Stimulated activated CD4-positive, alpha-beta T cell treated with anti-CD3 and anti-CD28 coated beads, TNF-alpha, amount 100 ng/mL, for 24 hours (primary cell): ENCODE results near the gene AFP.

Experiments
- DNase-seq, 3 experiments: peaks; one replicate each; pipeline ENCODE4 v3.0.0-alpha.2; 2020; ENCODE audit warnings: low read depth in 3 of 3

AFP gene

DNA sequence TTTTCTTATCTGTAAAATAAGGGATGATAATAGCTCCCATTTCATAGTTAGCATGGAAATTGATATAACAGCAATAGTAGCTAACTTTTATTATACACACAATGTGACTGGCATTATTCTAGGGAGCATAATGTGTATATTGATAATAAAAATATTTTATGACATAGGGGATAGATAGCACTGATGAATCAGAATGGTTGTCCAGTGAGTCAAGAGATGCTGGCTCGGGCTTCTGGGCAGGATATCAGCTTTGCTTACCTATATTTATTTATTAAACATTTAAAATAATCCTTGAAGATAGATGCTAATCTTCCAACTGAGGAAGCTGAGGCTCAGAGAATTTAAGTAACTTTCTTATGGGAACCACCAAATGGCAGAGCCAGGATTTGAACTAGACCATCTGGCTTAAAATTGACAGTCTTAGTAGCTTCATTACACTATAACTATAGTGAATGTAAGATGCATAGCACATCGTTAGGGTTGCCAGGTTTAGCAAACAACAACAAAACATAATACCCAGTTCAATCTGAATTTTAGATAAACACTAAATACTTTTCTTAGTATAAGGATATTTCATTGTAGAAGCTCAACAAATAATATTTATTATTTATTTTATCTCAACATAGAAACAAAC, 2.7 kb downstream of the AFP start:
- DNase-seq = no peak

DNA sequence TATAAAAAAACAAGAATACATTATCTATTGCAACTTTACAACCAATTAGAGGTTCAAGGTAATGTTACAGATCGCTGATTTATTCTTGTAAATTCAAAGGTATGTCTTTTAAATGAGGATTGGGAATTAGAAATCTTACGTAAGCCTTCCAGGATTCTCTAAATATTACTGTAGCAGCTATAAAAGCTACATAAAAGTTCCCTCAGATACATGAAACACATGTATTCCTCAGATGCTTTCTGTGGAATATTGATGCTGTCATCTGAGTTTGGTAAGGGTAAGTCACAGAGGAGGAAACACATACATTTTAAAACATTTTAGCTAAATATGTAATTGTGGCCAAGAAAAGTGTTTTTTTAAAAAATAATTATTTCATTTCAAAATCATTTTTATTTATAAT, 3.4 kb downstream of the AFP start:
- DNase-seq = no peak

DNA sequence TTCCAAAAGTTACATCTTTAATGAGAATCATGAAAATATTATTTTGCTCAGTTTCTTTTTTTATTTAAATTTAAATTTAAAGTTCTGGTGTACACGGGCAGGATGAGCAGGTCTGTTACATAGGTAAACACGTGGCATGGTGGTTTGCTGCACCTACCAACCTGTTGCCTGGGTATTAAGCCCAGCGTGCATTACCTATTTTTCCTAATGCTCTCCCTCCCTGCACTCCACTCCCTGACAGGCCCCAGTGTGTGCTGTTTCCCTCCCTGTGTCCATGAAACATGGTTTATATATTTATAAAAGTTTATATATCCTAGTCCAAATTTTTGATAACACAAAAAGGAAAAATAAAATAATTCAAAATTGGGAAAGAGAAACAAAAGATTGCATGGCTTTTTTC, 4.0 kb downstream of the AFP start:
- no peak for DNase-seq

DNA sequence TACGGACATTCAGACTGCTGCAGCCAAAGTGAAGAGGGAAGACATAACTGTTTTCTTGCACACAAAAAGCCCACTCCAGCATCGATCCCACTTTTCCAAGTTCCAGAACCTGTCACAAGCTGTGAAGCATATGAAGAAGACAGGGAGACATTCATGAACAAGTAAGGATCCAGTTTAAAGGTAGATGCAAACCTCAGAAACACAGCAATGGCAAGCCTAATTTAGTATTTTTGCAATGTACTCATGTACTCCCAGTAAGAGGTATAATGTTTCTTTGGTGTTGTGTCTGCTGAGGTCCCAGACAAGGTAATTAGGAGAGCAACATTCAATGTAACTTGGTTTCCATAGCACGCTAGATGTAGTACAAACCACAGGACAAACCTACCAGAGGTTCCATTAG, 4.6 kb downstream of the AFP start:
- DNase-seq = no peak

DNA sequence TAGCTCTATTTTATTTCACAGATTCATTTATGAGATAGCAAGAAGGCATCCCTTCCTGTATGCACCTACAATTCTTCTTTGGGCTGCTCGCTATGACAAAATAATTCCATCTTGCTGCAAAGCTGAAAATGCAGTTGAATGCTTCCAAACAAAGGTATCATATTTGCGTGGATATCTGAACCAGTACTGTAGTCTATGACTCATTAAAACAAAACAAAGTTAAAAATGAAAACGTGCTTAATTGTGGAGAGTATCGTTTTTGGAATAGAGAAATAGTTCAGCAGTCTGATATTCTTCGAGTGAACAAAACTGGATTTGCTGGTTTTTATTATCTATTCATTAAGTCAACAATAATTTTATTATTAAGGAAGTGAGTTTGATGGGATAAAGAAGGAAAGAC, 6.3 kb downstream of the AFP start:
- no peak for DNase-seq

DNA sequence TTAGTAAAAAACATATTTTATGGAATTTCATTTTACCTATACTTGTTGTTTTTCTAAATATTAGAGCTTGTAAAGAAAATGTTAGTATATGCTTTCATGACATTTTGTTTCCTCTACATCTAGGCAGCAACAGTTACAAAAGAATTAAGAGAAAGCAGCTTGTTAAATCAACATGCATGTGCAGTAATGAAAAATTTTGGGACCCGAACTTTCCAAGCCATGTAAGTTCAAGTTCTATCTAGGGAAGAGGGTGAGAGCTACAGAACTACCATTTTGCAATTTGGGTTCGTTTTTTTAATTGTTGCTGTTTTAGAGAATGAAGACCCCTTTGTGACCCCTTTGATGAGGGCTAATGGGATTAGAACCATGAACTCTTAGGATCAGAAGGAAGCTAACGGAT, 7.2 kb downstream of the AFP start:
- DNase-seq = no peak

DNA sequence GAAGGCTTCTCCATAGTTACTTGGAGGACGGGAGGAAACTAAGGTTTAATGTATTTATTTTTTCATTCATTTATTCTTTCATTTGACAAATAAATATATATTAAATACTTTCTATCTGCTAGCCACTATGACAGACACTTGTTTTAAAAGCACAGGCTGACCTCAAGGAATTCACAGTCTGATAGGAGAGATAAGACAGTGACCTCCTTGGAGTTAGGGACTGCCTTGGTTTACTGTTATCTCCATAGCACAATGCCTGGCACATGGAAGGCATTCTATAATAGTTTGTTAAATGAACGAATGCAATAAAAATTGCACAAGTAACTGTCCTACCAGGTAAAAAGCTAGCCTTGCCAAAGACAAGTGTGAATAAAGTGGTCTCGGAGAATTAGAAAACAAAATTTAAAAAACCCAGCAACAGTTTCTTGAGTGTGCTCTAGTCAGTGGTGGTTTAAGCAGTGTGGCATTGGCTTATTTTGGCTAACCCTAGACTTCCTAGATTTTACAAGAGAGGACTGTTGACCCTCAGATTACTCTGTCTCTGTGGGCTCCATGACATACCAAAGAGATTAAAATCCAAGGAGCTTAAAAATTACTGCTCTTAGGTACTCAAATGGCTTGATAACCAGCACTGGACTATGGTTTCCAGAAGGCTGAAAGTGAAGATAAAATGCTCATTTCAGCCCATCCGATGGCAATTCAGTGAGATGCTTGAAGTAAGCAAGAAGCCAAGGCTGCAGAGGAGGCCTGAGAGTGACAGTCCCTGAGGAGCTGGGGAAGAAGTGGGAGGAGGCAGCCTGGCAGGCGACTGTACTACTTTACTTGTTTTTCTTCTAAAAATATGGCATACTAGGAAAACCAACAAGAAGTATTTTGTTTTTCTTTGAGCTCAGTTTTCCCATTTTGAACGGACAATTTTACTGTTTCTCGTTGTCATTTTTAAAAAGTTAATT, 9.6 kb downstream of the AFP start:
- DNase-seq = no peak

DNA sequence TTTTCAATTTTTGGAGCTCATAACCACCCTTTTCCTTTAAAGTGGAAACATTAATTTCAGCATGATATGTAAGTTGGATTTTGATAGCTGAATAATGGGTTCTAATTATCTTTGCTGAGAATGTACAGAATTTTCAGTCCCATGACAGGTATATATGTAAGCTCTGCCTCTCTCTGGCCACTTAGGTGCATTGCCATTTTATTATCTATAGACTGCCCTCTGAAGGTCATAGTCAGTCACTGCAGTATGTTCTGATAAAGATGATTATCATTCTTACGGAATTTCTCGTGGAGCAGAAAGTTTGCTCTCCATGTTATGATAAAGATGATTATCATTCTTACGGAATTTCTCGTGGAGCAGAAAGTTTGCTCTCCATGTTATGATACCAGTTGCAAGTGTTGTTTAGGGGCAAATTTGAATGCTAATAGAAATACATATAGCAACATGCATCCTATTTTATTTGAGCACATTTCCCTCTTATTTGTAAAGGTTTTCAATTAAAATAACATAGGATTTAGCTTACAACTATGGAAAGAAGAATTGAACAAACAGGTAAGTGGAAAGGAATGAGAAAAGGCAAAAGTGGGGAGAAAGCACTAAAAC, 10.4 kb downstream of the AFP start:
- DNase-seq = no peak

DNA sequence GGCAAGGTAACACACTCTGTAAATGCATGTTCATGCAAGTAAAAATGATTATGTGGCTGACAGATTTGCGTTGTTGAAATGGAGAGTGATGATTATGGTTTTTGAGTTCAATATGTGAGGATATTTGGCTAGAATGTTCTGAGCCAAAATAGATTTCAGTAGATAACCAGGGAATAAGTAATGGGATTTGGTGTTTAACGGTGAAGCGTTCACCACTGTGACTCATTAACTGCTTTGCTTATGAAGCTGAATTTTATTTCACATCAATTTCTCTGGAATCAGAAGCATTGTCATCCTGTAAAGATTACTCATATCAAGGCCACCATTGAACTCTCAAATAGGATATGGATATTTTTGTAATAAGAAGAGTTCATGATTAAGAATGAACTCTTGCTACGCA, 11.7 kb downstream of the AFP start:
- DNase-seq = no peak

DNA sequence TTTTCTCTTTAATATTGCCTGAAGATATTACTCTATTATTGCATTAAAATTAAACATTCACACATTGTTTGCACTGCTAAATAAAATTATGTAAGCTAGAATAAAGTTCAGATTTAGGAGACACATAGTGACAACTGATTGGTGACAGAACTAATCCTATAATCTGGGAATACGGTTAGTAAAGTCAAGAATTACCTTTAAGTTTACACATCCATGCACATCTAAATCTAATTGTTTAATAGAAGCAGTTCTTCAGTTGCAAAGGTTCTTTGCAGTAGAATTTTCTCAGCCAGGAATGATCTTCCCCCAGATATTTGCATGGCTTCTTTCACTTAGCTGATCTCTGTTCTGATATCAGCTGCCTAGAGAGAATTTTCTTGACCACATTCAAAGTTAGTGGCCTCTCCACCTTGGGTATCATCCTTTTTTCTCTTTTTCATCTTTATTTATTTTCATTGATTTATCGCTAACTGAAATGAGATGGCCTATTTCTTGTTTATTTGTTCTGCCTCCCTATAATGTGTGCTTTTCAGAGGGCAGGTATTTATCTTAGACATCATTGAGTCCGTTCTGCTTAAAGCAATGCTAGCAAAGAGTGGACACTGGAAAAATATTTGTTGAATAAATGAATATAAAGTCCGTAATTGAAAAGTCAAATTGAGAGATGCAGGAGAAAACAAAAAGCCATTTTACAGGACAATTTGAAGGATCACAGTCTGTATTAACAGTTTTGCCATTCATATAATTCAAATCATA, 12.6 kb downstream of the AFP start:
- DNase-seq = no peak

DNA sequence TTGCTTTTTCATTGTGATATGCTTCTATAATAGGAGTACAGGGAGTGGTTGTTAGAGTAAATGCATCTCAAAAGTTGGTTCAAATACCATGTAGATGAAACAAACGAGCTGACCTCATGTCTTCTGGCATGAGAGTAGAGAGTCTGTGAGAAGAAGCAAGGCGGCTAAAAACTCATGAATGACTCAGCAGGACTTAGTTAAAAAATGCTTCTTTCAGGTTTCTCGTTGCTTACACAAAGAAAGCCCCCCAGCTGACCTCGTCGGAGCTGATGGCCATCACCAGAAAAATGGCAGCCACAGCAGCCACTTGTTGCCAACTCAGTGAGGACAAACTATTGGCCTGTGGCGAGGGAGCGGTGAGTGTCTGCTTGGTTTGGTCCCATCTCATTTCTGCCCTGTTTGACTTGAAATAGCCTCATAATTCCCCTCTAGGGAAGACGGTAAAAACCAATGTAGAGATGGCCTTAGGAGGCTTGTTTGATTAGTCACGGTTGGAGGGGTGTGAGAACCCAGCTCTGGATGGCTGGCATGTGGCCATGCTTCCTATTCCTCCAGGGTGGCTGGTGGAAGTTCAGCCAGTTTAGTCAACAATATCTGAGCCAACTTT, 14.5 kb downstream of the AFP start:
- DNase-seq = no peak

DNA sequence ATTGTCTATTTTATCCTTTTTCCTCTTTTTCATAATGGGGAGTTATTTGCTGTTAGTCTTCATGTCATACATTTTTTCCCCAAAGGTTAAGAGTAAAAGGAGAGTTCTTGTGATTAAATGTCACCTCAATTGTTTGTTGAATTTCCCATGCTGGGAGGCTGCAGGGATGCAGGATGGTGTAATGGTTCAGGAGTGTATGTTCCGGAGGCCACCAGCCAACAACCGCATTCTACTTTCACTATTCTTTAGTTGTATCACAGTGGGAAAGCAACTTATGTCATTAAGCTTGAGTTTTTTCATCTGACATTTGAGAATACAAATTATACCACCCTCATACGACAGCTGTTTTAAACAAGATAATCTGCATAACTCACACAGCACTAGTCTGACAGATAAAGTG, 15.4 kb downstream of the AFP start:
- DNase-seq = no peak

DNA sequence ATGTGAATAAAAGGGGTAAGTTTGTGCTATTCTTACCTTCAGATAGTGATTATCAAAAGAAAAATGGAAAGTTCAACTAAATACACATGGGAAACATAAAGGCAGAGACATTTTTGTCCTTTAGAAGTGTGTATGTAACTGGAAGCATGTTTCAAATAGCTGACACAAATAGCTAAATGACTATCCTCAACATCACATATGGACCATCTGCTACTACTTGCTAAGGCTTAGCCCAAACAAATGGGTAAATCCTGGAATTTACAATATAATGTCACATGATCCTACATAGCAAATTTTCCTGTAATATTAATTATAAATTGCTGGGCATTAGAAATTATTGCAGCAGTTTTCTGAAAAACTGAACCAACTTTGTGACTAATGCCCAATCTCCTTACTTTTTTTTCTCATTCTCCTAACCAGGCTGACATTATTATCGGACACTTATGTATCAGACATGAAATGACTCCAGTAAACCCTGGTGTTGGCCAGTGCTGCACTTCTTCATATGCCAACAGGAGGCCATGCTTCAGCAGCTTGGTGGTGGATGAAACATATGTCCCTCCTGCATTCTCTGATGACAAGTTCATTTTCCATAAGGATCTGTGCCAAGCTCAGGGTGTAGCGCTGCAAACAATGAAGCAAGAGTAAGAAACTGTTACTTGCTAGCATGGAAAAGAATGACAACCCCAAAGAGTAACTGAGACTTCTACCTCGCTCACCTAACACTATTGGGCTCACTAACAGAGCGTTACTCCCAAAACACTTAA, 16.1 kb downstream of the AFP start:
- no peak for DNase-seq

DNA sequence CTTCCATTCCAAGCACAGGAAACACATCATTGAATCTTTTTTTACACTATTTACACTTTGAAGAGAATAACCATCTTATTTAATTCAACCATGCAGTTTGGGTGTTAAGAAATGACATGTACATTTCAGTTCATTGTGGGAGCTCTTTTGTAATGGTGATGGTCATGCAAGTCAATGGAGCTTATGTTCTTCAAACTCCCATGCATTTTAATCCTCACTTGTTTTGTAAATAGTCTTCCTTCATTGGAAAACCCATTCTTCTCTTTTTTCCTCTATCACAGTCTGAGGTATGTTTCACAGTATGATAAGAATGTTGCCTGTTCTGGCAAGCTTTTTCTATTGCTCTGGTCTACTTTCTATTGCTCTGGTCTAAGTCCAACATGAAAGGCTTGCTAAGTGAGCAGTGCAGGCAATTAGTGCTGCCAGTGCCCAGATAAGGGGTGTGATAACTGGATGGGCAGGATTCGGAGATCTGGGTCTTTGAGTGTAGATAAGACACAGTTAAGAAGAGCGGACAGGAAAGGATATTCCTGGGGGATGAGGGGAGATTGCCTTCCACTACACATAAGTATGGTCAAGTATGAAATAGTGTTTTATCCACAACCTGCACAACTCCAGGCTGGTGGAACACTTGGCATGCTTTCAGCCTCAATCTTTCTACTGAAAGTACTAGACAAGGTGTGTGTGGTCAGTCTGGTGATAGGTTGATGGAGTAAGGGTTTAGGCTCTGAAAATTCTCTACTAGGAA, 17.1 kb downstream of the AFP start:
- DNase-seq = no peak

DNA sequence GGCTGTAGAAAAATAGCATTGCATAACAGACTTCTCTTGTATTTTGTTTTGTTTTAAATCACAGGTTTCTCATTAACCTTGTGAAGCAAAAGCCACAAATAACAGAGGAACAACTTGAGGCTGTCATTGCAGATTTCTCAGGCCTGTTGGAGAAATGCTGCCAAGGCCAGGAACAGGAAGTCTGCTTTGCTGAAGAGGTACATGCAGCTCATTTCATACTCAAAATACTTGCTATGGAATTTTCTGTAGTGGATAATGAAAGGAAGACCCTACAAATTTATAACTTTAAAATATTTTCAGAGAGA, 17.6 kb downstream of the AFP start:
- DNase-seq = no peak

DNA sequence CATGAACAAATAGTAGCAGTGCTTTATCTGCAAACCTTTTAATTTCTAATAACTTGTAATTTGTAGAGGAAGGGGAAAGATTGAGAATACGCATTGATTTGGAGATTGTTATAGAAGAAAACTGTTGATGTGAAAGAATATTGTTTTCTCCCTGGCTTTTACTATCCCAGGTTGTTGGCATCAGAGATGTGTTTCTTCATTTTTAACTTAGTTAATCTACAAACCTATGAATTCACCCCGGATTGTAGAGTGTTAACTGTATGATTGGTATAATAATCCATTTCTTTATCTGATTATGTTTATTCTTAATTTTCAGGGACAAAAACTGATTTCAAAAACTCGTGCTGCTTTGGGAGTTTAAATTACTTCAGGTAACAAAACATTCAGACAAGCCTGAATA, 18.9 kb downstream of the AFP start:
- no peak for DNase-seq

DNA sequence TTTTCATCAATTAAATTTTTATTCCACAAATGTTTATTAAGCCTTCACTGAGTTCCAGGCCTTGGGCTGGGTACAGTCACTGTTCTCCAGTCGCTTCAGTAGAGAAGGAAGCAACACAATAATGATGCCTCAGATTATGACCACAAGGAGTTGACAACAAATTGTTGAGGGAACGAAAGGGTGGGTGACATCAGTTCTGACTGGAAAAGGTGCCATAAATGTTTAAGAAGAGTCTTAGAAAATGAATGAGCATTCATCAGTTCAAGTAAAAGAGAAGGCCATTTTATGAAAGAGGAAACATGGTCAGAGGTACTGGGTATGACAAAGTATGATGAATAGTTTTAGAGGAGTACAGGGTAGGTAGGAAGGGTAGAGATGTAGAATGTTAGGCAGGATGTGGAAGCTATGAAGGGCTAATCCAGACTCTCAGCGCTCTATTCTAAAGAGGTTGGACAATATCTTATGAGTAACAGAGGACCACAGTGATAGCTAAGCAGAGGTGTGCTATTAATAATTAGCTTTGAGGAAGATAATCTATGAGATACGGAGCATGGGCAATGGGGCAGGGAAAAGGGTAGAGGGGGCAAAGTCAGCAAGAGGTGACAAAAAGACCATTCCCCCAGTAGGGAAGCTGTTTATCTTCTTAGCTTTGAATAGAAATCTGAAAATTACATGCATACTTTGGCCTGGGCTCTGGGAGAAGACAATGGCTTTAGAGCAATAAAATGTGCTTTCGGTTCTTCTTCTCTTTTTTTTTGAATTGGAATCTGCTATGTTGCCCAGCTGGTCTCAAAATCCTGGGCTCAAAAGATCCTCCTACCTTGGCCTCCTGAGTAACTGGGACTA, 20.4 kb downstream of the AFP start:
- DNase-seq = no peak

DNA sequence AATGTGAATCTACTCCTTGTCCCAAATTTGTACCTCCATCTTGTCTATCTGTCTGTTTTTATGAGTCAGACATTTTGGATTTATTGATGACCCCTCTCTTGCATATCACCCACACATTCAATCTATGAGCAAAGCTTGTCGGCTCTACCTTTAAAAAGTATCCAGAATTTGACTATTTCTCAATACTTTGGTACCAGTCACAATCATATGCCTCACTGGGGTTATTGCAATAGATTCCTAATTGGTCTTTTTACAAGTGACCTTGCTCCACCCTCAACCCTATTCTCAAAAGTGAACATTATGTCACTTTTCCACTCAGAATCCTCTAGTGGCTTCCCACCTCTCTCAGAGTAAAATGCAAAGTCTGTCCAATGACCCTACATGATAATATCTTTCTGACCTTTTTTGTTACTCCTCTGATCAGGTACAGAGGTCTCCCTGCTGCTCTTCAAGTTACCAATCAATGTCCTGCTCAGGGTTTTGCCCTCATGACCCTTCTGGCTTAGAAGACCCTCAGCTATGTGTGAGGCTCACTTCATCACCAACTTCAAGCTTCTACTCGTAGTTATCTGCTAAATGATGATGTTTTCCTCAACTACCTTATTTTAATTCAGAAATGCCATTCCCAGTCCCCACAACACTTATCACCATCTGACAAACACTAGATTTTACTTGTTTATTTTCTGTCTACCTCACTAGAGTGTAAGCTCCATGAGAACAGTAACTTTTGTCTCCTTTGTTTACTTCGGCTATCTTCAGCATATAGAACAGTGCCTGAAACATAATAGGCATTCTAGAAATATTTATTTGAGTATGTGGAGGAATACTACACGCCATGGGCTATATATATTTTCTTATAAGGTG, 22.4 kb downstream of the AFP start:
- DNase-seq = no peak

DNA sequence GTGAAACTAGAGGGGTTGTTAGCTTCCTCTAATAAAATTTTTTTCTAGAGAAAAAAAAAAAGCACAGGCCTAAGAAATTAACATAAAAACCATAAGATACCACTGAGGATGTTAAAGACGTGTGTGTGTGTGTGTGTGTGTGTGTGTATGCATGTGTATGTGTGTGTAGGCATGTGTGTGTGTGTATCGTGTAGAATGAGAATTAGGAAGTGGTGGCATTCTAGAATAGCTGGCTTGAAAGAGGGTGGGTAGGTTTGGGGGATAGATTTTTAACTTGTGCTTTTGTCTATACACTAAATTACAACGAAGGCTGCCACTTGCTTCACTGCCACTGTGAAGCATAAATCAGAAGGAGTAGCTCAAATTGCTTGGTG, 23.0 kb downstream of the AFP start:
- DNase-seq = no peak
